Skeletal muscle cell (primary cell): ENCODE results near the gene COQ9.
"Not testable (repeated sequence)": the region's sequence is repeated elsewhere in the genome, so short reads cannot be mapped to it uniquely, and the experiment has no call there.

Experiments used
- DNase-seq: peaks from one replicate; pipeline ENCODE4 v3.0.0-alpha.2; 2010; ENCODE audit warnings: low read depth
- H3K4me3 ChIP-seq: 2 replicates; pipeline ENCODE4 v1.5.1; 2011; ENCODE audit warnings: low read depth, mild to moderate bottlenecking, control low read depth, low read length, moderate library complexity

COQ9 gene

DNA sequence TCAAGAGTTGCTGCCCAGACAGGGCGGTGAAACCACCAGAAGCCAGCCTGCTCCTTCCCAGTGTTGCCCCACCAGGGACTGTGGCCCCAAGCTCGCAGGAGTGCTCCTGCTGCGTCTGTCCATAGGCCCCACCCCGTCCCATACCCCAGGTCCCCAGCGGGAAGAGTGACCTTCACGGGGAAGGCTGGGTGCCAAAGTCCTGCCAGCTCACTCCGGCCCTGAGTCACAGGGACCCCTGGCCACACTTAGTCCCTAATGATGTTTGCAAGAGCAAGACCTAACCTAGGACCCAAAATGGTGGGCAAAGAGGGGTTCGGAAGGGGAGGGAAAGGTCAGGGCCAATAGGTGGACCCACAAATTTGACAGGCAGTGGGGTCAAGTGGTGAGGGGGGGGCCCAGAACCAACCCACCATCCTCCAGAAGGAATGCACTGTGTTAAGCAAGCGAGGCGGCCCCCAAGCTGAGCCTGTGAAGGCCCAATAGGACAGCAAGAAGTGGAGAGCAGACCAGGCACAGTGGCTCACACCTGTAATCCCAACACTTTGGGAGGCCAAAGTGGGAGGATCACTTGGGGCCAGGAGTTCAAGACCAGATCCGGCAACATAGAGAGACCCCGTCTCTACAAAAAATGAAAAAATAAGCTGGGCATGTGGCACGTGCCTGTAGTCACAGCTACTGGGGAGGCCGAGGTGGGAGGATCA lies 35.7 kb downstream of the COQ9 start:
- DNase-seq: no peak
- H3K4me3 ChIP-seq: no peak overlapping the region

DNA sequence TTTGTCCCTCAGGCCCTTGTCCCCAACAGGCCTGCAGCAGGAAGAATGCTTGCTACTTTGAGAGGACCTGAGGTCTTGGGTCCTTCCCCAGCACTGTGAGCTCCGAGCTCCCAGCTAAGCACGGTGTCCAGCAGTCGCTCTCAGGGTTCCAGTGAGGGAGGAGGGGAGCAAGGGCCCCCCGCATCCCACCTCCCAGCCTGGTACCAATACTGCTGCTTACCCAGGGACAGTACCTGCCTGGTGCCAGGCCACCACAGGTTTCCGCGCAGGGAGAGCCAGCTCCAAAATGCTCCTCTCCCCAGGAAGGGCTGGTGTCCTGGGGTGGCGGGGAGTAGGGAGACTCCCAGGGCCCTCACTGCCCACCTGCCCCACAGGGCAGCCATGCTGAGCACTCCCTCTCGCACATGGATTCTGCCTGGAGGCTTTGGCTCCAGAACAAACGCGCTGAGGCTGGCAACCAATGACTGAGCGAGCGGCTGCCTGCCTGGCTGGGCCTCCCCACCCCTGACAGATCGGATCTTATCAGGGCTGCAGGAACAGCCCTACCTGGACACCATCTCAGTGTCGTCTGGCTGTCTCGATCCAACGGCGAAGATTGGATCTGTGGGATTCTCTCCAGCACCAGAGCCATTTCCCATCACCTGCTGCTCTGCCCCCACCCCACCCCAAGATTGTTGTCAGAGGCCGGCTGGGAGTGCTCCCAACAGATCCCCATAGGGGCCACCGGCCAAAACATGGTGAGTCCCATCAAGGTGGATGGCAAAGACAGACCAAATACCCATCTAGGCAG lies 36.6 kb downstream of the COQ9 start:
- no peak overlapping the region for H3K4me3 ChIP-seq
- DNase-seq: no peak

DNA sequence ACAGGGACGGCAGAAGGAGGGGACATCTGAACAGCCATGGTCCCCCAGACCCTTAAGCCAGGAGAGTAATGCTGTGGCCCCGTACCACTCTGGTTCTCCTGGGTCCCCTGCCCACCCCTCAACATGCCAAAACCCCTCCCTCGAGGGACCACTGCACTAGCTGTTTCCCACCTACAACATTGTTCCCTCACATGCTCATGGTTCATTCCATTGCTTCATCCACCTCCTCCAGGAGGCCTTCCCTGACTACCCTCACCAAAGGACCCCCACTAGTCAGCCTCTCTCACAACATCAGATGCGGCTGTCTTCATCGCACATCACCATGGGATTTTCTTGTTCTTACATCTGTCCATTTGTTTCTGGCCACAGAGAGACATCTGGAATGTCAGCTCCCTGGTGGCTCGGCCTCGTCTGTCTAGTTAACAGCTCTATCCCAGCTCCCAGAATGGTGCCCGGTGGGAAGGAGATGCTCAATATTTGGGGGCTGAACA lies 37.3 kb downstream of the COQ9 start:
- DNase-seq: no peak
- no peak overlapping the region for H3K4me3 ChIP-seq

DNA sequence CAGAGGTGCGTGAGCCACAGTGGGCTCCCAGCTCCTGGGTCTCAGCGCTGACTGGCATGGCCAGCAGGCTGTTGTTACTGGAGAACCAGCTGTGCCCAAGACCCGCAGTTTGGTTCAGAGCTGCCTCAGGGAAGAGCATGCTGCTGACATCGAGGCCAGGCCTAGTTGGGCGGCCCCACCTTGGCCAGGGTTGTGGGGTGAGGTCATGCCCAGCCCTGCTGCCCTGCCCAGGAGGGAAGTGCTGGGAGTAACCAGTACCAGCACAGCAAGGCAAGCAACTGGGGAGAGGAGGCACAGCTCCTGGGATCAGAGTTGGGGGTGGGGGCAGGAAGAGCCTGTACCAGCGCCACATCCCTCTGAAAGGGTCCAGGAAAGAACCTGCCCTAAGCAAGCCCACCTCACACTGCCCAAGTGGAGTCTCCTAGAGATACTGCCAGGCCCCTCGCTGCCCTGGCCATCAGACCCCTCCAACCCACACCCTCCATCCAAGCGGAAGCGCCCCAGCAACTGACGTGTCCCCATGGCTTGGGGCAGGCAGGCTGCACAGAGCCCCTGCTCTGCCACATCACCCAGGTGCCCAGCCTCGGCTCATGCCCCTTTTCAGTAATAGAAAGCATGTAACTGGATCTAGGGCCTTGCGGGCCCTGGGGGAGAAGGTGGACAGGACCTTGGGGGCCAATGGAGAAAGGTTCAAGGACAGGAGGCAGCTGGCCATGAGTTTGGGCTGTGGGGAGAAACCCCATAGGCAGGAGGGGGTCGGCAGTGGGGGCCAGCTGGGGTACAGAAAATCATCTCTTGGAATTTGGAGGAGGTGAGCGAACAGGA lies 38.0 kb downstream of the COQ9 start:
- peak overlapping the region; percentile 84 for H3K4me3 ChIP-seq
- DNase-seq: no peak

DNA sequence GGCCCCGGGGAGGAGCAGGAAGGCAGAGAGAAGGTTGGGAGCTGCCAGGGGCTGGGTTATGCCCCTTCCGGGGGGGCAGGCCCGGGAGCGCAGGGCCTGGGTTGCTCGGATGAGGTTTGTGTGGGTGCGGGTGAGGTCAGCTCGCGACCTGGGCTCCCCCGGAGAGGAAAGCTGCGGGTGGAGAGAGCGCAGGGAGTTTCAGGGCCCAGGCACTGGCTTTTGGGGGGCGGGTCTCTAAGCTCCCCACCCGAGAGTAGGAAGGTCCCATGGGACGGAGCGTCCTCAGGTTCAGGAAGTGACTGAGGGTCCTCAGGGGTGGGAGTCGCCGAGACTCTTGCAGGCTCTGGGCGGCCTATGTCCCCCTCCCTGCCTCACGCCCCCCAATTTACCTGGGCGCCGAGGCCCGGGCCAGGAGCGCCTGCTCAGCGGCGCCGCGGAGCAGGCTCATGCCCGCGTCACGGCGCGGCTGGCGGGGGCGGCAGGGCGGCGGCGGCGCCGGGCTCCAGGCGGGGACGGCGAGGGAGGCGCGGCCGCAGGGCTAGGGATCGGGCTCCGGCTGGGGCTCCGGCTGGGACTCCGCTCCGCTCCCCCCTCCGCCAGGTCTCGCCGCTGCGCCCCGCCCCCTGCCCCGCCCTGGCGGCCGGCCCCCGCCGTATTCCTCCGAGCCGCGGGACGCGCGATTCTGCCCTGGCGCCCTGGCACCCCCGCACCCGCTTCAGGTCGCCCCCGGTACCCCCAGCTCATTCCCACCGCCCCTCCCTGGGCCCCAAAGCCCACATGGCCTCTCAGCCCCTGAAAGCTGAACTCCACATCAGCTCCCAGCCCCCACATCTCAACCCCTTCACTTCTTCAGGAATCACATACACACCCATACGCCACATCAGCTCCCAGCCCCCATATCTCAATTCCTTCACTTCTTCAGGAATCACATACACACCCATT lies 38.9 kb downstream of the COQ9 start, which contains the start of gene DOK4:
DOK4 (minus strand) TSS at position 578 of the 942 bp plus-strand sequence. CDS start 6,986 bp downstream, outside the sequence.
- H3K4me3 ChIP-seq: peak within 1 kb of the TSS; percentile 84
- peak; percentile 21 for DNase-seq

DNA sequence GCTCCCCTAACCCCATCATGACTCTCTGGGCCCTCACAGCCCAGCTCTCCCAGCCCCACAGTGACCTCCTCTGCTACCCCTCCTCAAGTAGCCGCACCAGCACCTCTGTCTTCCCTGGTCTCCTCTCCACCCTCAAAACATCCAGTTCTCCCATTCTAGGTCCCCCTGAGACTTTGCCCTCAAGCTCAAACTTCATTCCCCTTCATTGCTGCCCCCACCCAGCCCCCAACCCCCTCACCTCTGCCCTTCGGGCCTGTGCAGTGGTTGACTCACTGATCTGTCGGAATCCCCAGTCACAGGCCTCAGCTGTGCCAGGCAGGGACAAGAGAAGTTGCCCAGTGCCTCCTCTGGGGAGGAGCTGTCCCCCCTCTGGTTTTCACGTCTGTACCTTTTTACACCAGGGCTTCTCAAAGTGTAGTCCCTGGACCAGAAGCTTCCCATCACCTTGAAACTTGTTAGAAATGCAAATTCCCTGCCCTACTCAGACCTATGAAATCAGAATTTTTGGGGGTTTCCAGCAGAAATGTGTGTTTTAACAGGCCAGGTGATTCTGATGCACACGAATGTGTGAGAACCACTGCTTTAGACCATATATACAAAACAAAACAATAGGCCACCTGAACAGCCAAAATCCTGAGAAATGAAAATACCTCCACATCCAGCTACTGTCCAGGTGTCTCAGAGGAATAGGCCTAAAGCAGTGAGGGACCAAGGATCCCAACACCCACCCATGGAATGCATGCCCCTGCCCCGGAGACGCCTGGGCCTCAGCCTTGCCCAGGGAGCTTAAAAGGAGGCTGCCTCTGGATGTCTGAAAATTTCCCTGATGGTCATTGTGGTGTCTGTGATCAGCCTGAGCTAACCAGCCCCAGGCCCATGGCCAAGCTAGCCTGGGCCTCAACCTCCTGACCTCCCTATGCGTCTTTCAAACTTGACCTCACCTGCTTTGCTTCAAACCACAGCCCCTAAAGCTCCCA lies 39.9 kb downstream of the COQ9 start:
- DNase-seq: no peak
- H3K4me3 ChIP-seq: peak overlapping the region; percentile 84

DNA sequence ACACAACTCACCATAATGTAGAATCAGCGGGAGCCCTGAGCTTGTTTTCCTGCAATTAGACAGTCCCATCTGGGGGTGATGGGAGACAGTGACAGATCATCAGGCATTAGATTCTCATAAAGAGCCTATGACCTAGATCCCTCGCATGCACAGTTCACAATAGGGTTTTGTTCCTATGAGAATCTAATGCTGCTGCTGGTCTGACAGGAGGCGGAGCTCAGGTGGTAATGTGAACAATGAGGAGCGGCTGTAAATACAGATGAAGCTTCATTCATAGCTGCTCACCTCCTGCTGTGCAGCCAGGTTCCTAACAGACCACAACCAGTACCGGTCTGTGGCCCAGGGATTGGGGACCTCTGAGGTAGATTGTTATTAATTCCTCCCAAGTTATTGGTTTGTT lies 42.0 kb downstream of the COQ9 start:
- no peak overlapping the region for H3K4me3 ChIP-seq
- no peak for DNase-seq

DNA sequence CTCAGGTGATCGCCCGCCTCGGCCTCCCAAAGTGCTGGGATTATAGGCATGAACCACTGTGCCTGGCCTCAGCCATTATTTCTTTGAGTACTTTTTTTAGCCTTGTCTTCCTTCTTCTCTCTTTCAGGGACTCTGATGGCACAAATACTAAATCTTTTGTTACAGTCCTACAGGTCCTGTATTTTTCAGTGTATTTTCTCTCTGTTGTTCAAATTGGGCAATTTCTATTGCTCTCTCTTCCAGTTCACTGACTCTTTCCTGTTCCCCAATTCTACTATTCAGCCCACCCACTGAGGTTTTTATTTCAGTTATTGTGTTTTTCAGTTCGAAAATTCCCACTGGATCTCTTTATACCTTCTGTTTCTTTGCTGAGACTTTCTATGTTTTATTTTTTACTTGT lies 46.5 kb downstream of the COQ9 start:
- no peak overlapping the region for H3K4me3 ChIP-seq
- DNase-seq: no peak

DNA sequence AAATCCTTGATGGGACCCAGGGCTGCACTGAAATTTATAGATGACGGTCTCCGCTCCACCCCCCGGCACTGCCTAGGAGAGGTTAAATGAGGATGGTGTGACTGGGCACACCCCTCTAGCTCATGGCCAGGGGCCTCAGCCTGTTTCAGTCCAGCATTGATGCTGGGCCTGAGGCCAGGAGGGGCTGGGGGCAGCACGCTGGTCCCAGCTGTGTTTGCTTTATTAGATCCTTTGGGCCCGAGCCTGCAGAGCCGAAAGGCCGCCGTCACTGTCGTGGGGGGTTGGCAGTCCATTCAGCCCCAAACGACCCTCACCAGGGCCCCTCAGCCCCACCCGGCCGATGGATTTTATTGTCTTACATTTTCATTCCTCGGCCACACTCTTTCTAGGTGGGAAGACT lies 49.8 kb downstream of the COQ9 start:
- H3K4me3 ChIP-seq: no peak overlapping the region
- DNase-seq: no peak

DNA sequence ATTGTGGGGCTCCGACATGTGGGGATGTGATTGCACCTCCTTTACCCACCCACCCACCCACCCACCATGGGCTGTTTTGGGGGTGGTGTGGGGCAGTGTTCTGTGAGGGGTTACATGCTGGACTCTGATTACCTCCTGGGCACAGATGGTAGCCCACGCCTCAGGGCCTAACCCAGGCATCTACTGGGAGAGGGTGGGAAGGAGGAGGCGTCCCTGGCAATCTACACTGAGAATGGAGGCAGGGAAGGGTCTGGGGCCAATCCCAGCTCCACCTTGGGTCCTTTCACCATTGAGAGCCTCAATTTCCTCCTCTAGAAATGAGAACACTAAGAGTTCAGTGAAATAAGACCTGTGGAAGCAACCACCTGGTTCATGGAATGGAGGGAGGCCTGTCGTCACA lies 50.8 kb downstream of the COQ9 start:
- DNase-seq: no peak

DNA sequence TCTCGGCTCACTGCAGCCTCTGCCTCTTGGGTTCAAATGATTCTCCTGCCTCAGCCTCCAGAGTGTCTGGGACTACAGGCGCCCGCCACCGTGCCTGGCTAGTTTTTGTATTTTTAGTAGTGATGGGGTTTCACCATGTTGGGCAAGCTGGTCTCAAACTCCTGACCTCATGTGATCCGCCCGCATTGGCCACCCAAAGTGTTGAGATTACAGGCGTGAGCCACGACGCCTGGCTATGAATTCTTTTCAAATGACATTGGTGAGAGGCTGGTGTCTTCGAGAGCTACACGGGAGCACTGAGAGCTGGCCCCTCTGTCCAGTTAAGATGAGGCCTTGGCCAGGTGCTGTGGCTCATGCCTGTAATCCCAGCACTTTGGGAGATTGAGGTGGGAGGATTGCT lies 52.7 kb downstream of the COQ9 start:
- not testable (repeated sequence) for DNase-seq

More for the DNA sequence above, 50.8 kb downstream of the COQ9 start:
- no peak overlapping the region for H3K4me3 ChIP-seq

DNA sequence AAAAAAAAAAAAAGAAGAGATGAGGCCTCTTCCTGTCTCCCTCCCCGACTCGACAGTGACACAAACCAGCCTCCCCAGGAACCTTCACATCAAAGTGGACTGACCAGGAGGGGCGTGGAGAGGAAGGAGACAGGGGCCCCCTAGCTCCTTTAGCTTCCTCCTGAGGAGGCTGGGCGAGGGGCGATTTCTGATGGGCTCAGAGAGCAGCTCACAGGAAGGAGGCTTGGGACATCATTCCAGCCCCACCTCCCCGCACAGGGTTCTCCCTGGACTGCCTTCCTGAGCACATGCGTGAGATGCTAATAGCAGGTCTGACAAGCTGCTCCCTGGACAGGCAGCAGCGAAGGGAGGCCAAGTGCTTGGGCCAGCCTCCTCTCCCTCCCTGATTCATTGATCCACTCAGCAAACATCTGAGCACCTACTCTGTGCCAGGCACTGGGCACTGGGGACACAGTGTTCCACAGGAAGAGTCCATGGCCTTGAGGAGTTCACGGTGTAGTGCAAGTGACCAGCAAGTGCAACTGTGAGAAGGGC lies 53.4 kb downstream of the COQ9 start:
- DNase-seq: no peak
- H3K4me3 ChIP-seq: no peak overlapping the region

More for the DNA sequence above, 52.7 kb downstream of the COQ9 start:
- H3K4me3 ChIP-seq: not testable (repeated sequence)

DNA sequence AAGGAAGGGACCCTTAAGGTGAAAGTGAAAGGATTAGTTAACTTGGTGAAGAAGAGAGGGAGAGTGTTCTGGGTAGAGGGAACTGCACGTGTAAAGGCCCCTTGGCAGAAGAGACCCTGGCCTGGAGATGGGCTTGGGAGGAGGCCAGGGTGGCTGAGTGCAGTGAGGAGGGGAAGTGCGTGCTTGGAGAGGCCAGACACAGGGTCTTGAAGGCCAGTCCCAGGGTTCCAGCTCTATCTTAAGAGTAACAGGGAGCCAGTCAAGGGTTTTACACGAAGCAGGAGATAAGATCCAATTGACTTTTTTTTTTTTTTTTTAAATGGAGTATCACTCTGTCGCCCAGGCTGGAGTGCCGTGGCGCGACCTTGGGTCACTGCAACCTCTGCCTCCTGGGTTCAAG lies 54.2 kb downstream of the COQ9 start:
- H3K4me3 ChIP-seq: no peak overlapping the region
- no peak for DNase-seq

DNA sequence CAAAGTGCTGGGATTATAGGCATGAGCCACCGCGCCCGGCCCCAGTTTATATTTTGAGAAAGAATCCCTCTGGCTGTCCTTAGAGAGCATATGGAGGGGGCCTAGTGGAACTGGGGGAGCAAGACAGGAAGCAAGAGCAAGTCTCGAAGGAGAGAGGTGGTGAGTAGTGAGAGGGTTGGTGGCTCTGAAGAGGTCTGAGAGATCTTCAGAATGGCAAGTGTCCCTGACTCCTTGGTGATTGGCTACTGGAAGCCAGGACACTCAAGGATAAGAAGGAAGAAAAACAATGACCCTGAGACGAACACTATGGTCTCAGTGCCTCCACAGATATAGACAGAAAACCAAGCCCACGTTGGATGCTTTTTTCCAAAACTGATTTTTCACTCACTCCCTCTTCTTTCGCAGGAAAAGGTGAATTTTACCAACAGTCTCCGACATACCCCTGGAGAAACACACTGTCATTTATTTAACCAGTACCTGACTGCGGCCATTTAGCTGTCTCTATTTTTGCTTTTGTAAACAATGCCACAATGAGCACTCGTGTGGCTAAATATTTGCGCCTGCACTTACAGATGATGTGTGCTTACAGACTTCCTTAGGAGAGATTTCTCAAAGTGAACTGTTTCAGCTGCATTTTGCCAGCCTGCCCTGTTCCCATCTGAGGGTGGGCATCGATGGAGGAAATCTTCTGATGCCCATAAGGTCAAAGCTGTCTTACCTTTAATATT lies 54.9 kb downstream of the COQ9 start:
- no peak overlapping the region for H3K4me3 ChIP-seq
- no peak for DNase-seq

DNA sequence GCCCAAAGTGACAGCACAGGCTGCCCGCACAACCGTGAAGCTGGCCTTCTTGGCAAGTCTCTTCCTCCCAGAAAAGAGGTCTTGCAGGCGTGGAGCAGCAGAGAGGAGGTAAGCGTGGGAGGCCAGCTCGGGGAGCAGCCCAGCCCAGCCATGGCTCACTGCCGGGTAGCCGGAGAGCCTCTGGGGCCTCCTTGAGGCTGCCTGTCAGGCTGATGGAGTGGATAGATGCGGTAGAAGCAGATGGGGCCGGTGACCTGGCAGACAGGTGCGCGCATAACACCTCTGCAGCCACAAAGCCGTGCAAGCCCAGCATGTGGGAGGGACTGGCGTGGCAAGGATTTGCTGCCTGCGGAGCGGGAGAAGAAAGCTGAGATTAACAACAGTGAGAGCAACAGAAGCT lies 56.1 kb downstream of the COQ9 start:
- no peak for DNase-seq
- H3K4me3 ChIP-seq: no peak overlapping the region

DNA sequence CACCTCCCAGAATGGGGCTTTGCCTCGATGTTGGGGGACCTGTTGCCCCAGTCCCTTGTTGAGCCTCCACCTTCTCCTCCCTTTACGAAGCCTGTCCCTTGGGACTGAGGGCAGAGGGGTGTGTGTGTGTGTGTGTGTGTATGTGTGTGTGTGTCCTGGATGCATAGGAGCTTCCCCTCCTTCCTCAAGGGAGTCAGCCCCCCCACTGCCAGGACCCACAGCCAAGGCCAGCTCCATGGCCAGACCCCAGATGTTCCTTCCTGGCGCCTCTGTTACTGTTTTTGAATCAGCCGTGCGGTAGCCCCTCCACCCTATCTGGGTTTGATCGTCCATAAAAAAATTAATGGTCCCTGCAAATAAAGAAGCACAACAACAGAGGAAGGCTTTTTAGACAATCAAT lies 56.7 kb downstream of the COQ9 start:
- H3K4me3 ChIP-seq: no peak overlapping the region
- no peak for DNase-seq

DNA sequence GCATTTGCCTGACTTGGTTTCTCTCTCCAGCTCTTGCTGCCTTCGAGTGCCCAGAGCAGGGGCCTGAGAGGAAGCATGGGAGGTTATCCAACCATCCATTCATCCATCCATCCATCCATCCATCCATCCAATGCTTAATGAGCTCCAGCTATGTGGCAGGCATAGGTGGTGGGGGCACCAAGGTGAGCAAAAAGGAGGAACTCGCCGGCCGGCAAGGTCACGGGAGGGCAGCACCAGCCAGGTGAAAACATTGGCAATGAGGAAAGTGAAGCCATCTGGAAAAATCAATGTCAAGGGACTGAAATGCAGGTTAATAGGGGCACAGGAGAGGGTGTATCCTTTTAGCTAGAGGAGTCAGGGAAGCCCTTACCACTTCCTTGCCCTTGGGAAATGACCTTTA lies 57.2 kb downstream of the COQ9 start:
- no peak for DNase-seq
- no peak overlapping the region for H3K4me3 ChIP-seq
